ENCODE data around the gene B3GNT5. TPM values are rescaled to one million over a fixed set of nuclear protein-coding genes. Genes with fewer than 3 reads are reported as not detected.
"Not testable (repeated sequence)": the region's sequence is repeated elsewhere in the genome, so short reads cannot be mapped to it uniquely, and the experiment has no call there.

Gene B3GNT5
- total and polyA plus RNA-seq, 2 experiments from 2014 or later: 0.69 to 1.7 TPM

DNA sequence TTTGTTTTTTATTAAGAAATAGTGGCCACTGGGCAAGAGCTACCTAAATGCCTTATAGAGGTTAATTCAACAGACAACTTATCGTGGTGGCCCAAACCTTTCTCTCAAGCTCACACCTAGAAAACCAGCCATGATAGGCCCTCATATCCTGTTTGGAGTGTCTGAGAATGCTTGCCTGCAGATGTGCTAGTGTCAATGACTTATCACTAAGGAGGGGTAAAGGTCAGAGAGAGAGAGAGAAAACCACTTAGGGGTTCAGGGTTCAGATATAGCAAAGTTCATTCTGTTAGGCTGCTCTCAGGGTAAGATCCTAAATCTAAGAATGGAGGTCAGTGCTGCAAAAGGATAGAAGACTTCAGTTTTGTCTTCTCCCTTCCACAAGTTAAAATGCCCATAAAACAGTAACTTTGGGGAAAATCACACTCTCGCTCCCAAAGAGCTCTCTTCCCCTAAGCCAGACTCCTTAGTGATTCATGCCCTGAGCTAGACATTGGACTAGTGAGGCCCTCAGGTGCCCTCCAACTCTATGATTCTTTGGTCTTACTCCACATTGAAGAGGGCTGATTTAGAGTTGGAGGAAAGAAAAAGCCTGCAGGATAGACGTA lies 30.3 kb upstream of the B3GNT5 start:
- H3K9me3 ChIP-seq (ENCODE audit: low read depth): no peaks in the 10 kb centered on the region
- H3K4me3 ChIP-seq: no peak overlapping the region
- H3K27ac ChIP-seq: no peak overlapping the region
- no peaks in the 10 kb centered on the region for H3K27me3 ChIP-seq
- TF ChIP-seq, protein P1, sequence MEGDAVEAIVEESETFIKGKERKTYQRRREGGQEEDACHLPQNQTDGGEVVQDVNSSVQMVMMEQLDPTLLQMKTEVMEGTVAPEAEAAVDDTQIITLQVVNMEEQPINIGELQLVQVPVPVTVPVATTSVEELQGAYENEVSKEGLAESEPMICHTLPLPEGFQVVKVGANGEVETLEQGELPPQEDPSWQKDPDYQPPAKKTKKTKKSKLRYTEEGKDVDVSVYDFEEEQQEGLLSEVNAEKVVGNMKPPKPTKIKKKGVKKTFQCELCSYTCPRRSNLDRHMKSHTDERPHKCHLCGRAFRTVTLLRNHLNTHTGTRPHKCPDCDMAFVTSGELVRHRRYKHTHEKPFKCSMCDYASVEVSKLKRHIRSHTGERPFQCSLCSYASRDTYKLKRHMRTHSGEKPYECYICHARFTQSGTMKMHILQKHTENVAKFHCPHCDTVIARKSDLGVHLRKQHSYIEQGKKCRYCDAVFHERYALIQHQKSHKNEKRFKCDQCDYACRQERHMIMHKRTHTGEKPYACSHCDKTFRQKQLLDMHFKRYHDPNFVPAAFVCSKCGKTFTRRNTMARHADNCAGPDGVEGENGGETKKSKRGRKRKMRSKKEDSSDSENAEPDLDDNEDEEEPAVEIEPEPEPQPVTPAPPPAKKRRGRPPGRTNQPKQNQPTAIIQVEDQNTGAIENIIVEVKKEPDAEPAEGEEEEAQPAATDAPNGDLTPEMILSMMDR (IDR thresholded peaks at IDR 0.05; ENCODE audit: low read depth, low read length): no peak
- H3K4me1 ChIP-seq (ENCODE audit: low read depth): no peaks in the 10 kb centered on the region
- DNase-seq (ENCODE audit: low read depth in 1 of 2, low spot score in 1 of 2): no peak
- H3K36me3 ChIP-seq: peaks cover 2% of the 10 kb centered on the region

DNA sequence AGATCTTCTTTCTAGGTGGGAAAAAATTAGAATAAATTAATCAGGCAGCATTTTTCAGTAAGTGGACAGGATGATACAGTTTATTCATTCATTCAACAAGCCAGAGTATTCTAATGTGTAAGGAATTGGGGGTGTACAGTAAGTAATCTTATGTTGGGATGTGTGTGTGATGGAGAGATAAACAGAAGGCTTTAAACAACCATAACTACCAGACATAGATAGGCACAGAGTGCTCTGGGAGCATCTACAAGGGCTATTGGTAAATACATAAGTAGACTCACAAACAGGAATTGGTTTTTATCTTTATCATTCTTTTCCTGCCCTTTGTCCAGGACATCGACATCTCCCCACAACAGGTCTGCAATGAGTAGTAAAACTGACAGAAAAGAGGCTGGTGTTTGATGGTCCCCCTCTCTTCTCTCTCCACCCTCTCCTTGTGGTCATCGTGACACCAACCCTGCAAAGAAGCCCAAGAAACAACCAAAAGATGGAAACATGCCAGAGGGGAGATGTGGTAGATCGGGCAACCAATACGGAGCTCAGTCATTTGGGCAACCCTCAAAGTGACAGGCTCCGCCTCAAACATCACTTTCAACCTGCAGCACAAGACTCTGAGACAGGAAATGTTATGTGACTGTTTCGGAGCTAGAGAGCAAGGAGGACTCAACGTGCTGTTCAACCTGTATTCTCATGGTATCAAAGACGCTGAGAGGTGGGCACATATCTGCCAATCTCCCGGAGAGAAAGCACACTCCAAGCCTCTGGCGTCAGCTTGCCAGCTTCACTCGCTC lies 28.7 kb upstream of the B3GNT5 start:
- DNase-seq (ENCODE audit: low read depth in 1 of 2, low spot score in 1 of 2): no peak
- no peaks in the 10 kb centered on the region for H3K4me1 ChIP-seq (ENCODE audit: low read depth)
- H3K9me3 ChIP-seq (ENCODE audit: low read depth): no peaks in the 10 kb centered on the region
- H3K27me3 ChIP-seq: no peaks in the 10 kb centered on the region
- H3K27ac ChIP-seq: no peak overlapping the region
- TF ChIP-seq, protein P1 (IDR thresholded peaks at IDR 0.05; ENCODE audit: low read depth, low read length): no peak
- peaks cover 2% of the 10 kb centered on the region for H3K36me3 ChIP-seq
- no peak overlapping the region for H3K4me3 ChIP-seq

DNA sequence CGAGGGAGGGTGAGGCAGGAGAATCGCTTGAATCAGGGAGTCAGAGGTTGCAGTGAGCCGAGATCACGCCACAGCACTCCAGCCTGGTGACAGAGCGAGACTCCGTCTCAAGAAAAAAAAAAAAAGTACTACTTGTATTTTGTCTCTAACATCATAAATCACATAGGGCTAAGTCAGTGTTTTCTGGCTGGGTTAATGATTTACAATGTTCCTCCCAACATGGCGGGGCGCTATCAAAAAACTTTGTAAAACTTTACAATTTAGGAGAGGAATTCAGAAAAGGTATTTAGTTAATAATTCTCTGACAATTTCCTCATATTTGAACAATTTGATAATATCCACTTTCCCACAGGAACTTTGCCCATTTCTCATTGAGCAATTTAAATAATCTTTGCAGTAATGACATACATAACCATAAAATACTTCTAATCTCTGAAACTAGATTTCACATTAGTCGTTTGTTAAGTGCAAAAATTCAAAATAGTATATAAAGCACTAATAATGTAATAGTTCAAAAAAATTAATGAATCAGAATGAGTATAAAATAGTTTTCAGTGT lies 26.6 kb upstream of the B3GNT5 start:
- Histone ChIP-seq H3K27ac (no peak overlapping the region), H3K9me3 (ENCODE audit: low read depth) (no peaks in the 10 kb centered on the region), H3K4me1 (ENCODE audit: low read depth) (no peaks in the 10 kb centered on the region), H3K27me3 (no peaks in the 10 kb centered on the region), H3K4me3 (no peak overlapping the region), H3K36me3 (peaks cover 2% of the 10 kb centered on the region)
- TF ChIP-seq, protein P1 (IDR thresholded peaks at IDR 0.05; ENCODE audit: low read depth, low read length): no peak
- no peak for DNase-seq (ENCODE audit: low read depth in 1 of 2, low spot score in 1 of 2)

DNA sequence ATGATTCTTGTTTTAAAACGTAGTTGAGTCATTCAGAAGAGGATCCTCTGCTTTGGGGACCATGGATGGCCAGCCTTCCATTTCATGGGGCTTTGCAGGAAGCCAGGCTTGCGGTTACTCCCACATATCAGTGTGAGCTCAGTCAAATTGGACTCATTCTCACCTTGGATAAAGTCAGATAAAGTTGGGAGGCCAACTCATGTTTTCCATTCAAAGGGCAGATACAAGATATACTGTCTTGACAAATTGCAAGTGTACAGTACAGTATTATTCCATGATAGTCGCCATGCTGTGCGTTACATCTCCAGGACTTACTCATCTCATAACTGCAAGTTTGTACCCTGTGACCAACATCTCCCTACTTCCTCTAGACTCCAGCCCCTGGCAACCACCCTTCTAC lies 25.5 kb upstream of the B3GNT5 start:
- no peak for DNase-seq (ENCODE audit: low read depth in 1 of 2, low spot score in 1 of 2)
- H3K4me3 ChIP-seq: no peak overlapping the region
- no peak overlapping the region for H3K27ac ChIP-seq
- H3K36me3 ChIP-seq: peaks cover 2% of the 10 kb centered on the region
- H3K27me3 ChIP-seq: no peaks in the 10 kb centered on the region
- H3K9me3 ChIP-seq (ENCODE audit: low read depth): no peaks in the 10 kb centered on the region
- TF ChIP-seq, protein P1 (IDR thresholded peaks at IDR 0.05; ENCODE audit: low read depth, low read length): no peak
- H3K4me1 ChIP-seq (ENCODE audit: low read depth): no peaks in the 10 kb centered on the region

DNA sequence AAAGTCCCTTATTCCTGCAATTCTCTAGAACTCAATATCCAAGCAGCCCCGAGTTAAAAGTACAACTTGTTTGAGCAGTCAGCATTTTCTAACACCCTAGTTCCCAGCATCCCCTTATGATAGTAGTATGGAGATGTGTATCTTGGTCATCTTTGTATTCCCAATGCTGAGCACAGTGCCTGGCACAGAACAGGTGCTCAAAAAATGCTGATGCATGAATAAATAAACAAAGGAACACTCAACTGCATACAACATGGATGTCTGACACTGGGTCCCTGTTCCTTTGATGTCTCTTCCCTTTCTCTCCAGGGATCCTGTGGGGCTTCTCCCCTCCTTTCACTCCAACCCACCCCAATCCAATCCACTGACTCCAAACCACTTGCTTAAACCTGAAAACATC lies 23.9 kb upstream of the B3GNT5 start:
- Histone ChIP-seq H3K4me3 (no peak overlapping the region), H3K4me1 (ENCODE audit: low read depth) (no peaks in the 10 kb centered on the region), H3K27me3 (no peaks in the 10 kb centered on the region), H3K36me3 (no peaks in the 10 kb centered on the region), H3K27ac (no peak overlapping the region), H3K9me3 (ENCODE audit: low read depth) (no peaks in the 10 kb centered on the region)
- no peak for DNase-seq (ENCODE audit: low read depth in 1 of 2, low spot score in 1 of 2)
- TF ChIP-seq, protein P1 (IDR thresholded peaks at IDR 0.05; ENCODE audit: low read depth, low read length): no peak

DNA sequence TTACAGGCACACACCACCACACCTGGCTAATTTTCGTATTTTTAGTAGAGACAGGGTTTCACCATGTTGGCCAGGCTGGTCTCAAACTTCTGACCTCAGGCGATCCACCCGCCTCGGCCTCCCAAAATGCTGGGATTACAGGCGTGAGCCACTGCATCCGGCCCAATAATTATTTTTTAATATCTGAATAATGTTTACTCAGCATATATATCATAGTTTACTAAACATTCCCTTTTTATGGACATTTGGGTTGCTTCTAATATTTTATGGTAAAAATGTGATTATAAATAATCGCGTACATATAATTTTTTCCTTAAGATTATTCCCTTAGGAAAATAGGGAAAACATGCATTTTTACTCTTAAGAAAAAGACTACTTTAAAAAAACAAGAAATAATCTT lies 22.8 kb upstream of the B3GNT5 start:
- not testable (repeated sequence) for H3K27ac ChIP-seq; H3K4me3 ChIP-seq; H3K36me3 ChIP-seq; H3K9me3 ChIP-seq (ENCODE audit: low read depth); H3K27me3 ChIP-seq; DNase-seq (ENCODE audit: low read depth in 1 of 2, low spot score in 1 of 2); H3K4me1 ChIP-seq (ENCODE audit: low read depth)
